Measurements from ENCODE around the gene SCGB1D1. TPM values are rescaled to one million over a fixed set of nuclear protein-coding genes. Genes with fewer than 3 reads are reported as not detected.
"Not testable (repeated sequence)": the region's sequence is repeated elsewhere in the genome, so short reads cannot be mapped to it uniquely, and the experiment has no call there.

Gene SCGB1D1
- total RNA-seq, 6 experiments from 2014 or later: not detected

- peaks cover 4% of the 10 kb centered on the region; the same call in 1 of the 2 replicates for H3K9me3 Mint-ChIP-seq
- DNase-seq: no peak
- H3K4me1 Mint-ChIP-seq (ENCODE audit: low read depth): no peaks in the 10 kb centered on the region
- peaks cover 24% of the 10 kb centered on the region for H3K27me3 Mint-ChIP-seq (ENCODE audit: insufficient read depth)
- no peak overlapping the region for H3K4me3 Mint-ChIP-seq
- no peak for TF ChIP-seq CTCF (IDR thresholded peaks at IDR 0.05)
- H3K27ac Mint-ChIP-seq: no peak overlapping the region
- H3K36me3 Mint-ChIP-seq (ENCODE audit: low read depth): no peaks in the 10 kb centered on the region; the same call in 1 of the 2 replicates
Observed at GRCh38 chr11:62181097-62181496, 8.9 kb upstream of the SCGB1D1 start.

GRCh38 chr11:62182147-62182891 lies 7.7 kb upstream of the SCGB1D1 start:
- peaks cover 4% of the 10 kb centered on the region; the same call in 1 of the 2 replicates for H3K9me3 Mint-ChIP-seq
- H3K4me3 Mint-ChIP-seq: no peak overlapping the region
- no peak for TF ChIP-seq CTCF (IDR thresholded peaks at IDR 0.05)
- H3K27ac Mint-ChIP-seq: no peak overlapping the region
- no peaks in the 10 kb centered on the region for H3K4me1 Mint-ChIP-seq (ENCODE audit: low read depth)
- DNase-seq: no peak
- H3K36me3 Mint-ChIP-seq (ENCODE audit: low read depth): no peaks in the 10 kb centered on the region; the same call in 1 of the 2 replicates
- peaks cover 20% of the 10 kb centered on the region for H3K27me3 Mint-ChIP-seq (ENCODE audit: insufficient read depth)

GRCh38 chr11:62186195-62186594 lies 3.8 kb upstream of the SCGB1D1 start:
- no peak for DNase-seq
- H3K9me3 Mint-ChIP-seq: peaks cover 4% of the 10 kb centered on the region; the same call in 1 of the 2 replicates
- H3K27ac Mint-ChIP-seq: no peak overlapping the region
- H3K27me3 Mint-ChIP-seq (ENCODE audit: insufficient read depth): peaks cover 31% of the 10 kb centered on the region
- H3K4me3 Mint-ChIP-seq: no peak overlapping the region
- H3K36me3 Mint-ChIP-seq (ENCODE audit: low read depth): no peaks in the 10 kb centered on the region; the same call in 1 of the 2 replicates
- no peaks in the 10 kb centered on the region for H3K4me1 Mint-ChIP-seq (ENCODE audit: low read depth)
- no peak for TF ChIP-seq CTCF (IDR thresholded peaks at IDR 0.05)

- H3K27me3 Mint-ChIP-seq (ENCODE audit: insufficient read depth): peaks cover 35% of the 10 kb centered on the region
- no peaks in the 10 kb centered on the region for H3K36me3 Mint-ChIP-seq (ENCODE audit: low read depth)
- TF ChIP-seq CTCF (IDR thresholded peaks at IDR 0.05): no peak
- no peak for DNase-seq
- H3K4me1 Mint-ChIP-seq (ENCODE audit: low read depth): no peaks in the 10 kb centered on the region
- H3K9me3 Mint-ChIP-seq: no peaks in the 10 kb centered on the region
- H3K27ac Mint-ChIP-seq: no peak overlapping the region
- H3K4me3 Mint-ChIP-seq: no peak overlapping the region
Observed at GRCh38 chr11:62193952-62194351, 3.9 kb downstream of the SCGB1D1 start.

- H3K36me3 Mint-ChIP-seq (ENCODE audit: low read depth); H3K4me1 Mint-ChIP-seq (ENCODE audit: low read depth); DNase-seq; H3K4me3 Mint-ChIP-seq; H3K9me3 Mint-ChIP-seq; H3K27ac Mint-ChIP-seq: not testable (repeated sequence)
- H3K27me3 Mint-ChIP-seq (ENCODE audit: insufficient read depth): peaks cover 26% of the 10 kb centered on the region
Observed at GRCh38 chr11:62195010-62195409, 5.0 kb downstream of the SCGB1D1 start.

GRCh38 chr11:62195945-62196344 lies 5.9 kb downstream of the SCGB1D1 start:
- no peak for DNase-seq

GRCh38 chr11:62197400-62197799 lies 7.4 kb downstream of the SCGB1D1 start:
- H3K9me3 Mint-ChIP-seq; H3K36me3 Mint-ChIP-seq (ENCODE audit: low read depth); H3K4me1 Mint-ChIP-seq (ENCODE audit: low read depth); H3K4me3 Mint-ChIP-seq; DNase-seq; H3K27ac Mint-ChIP-seq: not testable (repeated sequence)
- peaks cover 21% of the 10 kb centered on the region for H3K27me3 Mint-ChIP-seq (ENCODE audit: insufficient read depth)

More at GRCh38 chr11:62195945-62196344, 5.9 kb downstream of the SCGB1D1 start:
- Mint-ChIP-seq H3K27ac (no peak overlapping the region), H3K4me3 (no peak overlapping the region), H3K36me3 (ENCODE audit: low read depth) (no peaks in the 10 kb centered on the region), H3K9me3 (no peaks in the 10 kb centered on the region), H3K27me3 (ENCODE audit: insufficient read depth) (peaks cover 25% of the 10 kb centered on the region), H3K4me1 (ENCODE audit: low read depth) (no peaks in the 10 kb centered on the region)
- no peak for TF ChIP-seq CTCF (IDR thresholded peaks at IDR 0.05)

All from HFFc6 (cell line).